Measurements from ENCODE around the gene RHBG. TPM values are rescaled to one million over a fixed set of nuclear protein-coding genes. Genes with fewer than 3 reads are reported as not detected.
A peak's percentile ranks its signal among the peaks of the same experiment; 100 is the strongest.

Gene RHBG
- total RNA-seq, 1 experiment from 2014 or later, result 1.5 TPM

DNA sequence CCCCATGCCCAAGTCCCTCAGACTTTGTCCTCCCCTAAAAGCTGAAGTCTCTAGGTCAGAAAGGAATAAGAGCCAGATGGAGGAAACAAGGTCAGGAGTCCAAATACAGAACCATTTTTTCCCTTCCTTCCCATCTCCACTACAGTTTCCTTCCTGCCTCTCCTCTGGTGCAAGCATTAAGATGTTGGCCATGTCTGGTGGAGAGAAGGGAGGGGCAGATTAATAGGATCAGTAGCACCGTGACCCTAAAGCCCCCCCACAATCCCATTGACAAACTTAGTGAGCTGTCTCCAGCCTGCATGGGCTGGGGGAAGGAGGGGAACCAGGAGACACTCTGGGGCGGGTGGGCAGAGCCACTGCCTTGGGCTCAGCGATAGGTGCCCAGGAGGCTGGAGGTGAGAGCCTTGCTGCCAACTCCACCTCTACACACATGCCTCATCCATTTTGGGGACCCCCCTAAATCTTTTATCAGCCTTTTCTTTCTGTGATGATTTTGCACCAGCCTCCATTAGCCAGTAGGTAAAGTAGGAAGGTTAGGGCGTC, 59.8 kb downstream of the RHBG start:
- Histone ChIP-seq H4K20me1 (ENCODE audit: control insufficient read depth, insufficient read depth, insufficient read length) (no peaks in the 10 kb centered on the region), H4K5ac (ENCODE audit: insufficient read length, low read depth, low read length) (no peak overlapping the region), H3K4me2 (ENCODE audit: insufficient read depth, insufficient read length, low read length) (peak overlapping the region; percentile 33), H3K18ac (ENCODE audit: insufficient read length, low read depth, low read length) (no peak overlapping the region), H2BK20ac (ENCODE audit: low read depth, low read length, poor library complexity, severe bottlenecking) (no peak overlapping the region), H3K27ac (ENCODE audit: insufficient read length, low read depth, low read length) (no peak overlapping the region), H2BK15ac (ENCODE audit: low read depth, low read length) (no peak overlapping the region), H3T11ph (ENCODE audit: low read length) (no peak overlapping the region), H2BK5ac (ENCODE audit: insufficient read length, low read length) (no peak overlapping the region), H3K4me1 (ENCODE audit: insufficient read depth, low read length) (peaks cover 7% of the 10 kb centered on the region; the same call in 1 of the 2 replicates), H2BK120ac (ENCODE audit: low read depth, low read length, poor library complexity, severe bottlenecking) (no peak overlapping the region), H3K79me1 (ENCODE audit: insufficient read depth, low read depth, low read length, poor library complexity, severe bottlenecking) (no peaks in the 10 kb centered on the region), H3K79me2 (ENCODE audit: insufficient read depth, low read length) (no peaks in the 10 kb centered on the region), H3K9me3 (ENCODE audit: control insufficient read depth, low read depth, low read length) (no peaks in the 10 kb centered on the region), H4K91ac (ENCODE audit: insufficient read length, low read depth, low read length) (no peak overlapping the region), H3K23me2 (ENCODE audit: insufficient read length, low read depth, low read length, poor library complexity, severe bottlenecking) (peaks cover 4% of the 10 kb centered on the region), H2AK5ac (ENCODE audit: insufficient read length, low read length) (no peak overlapping the region), H2AFZ (ENCODE audit: low read length) (no peak overlapping the region), H3K9ac (ENCODE audit: extremely low read depth, insufficient read length, low read length) (no peak overlapping the region), H3K27me3 (ENCODE audit: insufficient read depth, low read length) (peaks cover 66% of the 10 kb centered on the region), H4K8ac (replicated peaks; ENCODE audit: insufficient read length, low read depth, low read length) (no peak overlapping the region), H3K56ac (ENCODE audit: insufficient read length, low read depth, low read length) (no peak overlapping the region), H3K14ac (ENCODE audit: insufficient read depth, low read length) (no peak overlapping the region), H3K23ac (ENCODE audit: insufficient read length, low read depth, low read length) (no peak overlapping the region), H3K4ac (ENCODE audit: low read depth, low read length) (no peak overlapping the region), H2BK12ac (ENCODE audit: insufficient read length, low read depth, low read length) (no peak overlapping the region)
- H3K27ac Mint-ChIP-seq, result no peak overlapping the region
- H3K9me3 Mint-ChIP-seq, result peaks cover 0 to 3% of the 10 kb centered on the region in 2 experiments; a peak in 1 of 5 replicates
- no peak for DNase-seq
- no peaks in the 10 kb centered on the region for H3K36me3 Mint-ChIP-seq (ENCODE audit: insufficient read depth in 1 of 3, low read depth in 3 of 3)
- peak overlapping the region in 1 of 2 experiments; percentile 72; a peak in 2 of 5 replicates for H3K4me3 Mint-ChIP-seq
- WGBS (ENCODE audit: extremely low coverage, insufficient read length, low lambda C conversion rate), result no CpG with 5 or more reads among the region's 4 CpGs
- peaks cover 100% of the 10 kb centered on the region for H3K27me3 Mint-ChIP-seq (ENCODE audit: low read depth)
- TF ChIP-seq CTCF (conservative IDR thresholded peaks at IDR 0.05), result no peak
- peaks cover 46 to 52% of the 10 kb centered on the region in 2 experiments for H3K4me1 Mint-ChIP-seq
